Adrenal gland (tissue), 12 donors: Measurements from ENCODE around the gene SIM1. TPM values are rescaled to one million over a fixed set of nuclear protein-coding genes. Genes with fewer than 3 reads are reported as not detected.

Experiments
- DNase-seq, 7 donors: peaks; one replicate each; pipeline ENCODE4 v3.0.0-alpha.2; 2019 to 2020
- H3K27ac ChIP-seq, 5 donors: fragments of 200-600 bp; sonication (generic) in 4 of 5; 1 replicate in 3 of 5; 2 replicates in 2 of 5; pipeline versions ENCODE4 v1.5.1 to v1.8.0; 2016 to 2020; ENCODE audit warnings: mild to moderate bottlenecking in 1 of 5
- H3K27me3 ChIP-seq: fragments of 200-600 bp; 2 replicates; pipeline ENCODE4 v1.8.0; 2021
- H3K36me3 ChIP-seq, 2 donors: fragments of 200-600 bp; replicated peaks in 1 of 2; 1 replicate in 1 of 2; 2 replicates in 1 of 2; pipeline versions ENCODE4 v1.5.1 to v1.8.0; 2018 to 2022
- H3K4me1 ChIP-seq, 2 donors: fragments of 200-600 bp; replicated peaks in 1 of 2; 1 replicate in 1 of 2; 2 replicates in 1 of 2; pipeline versions ENCODE4 v1.5.1 to v1.8.0; 2018 to 2021
- H3K4me3 ChIP-seq, 4 donors: fragments of 200-600 bp; sonication (generic) in 3 of 4; one replicate each; pipeline ENCODE4 v1.5.1; 2016 to 2018
- H3K9me3 ChIP-seq, 3 donors: fragments of 200-600 bp; sonication (generic) in 1 of 3; replicated peaks in 1 of 3; 1 replicate in 2 of 3; 2 replicates in 1 of 3; pipeline versions ENCODE4 v1.5.1 to v1.8.0; 2016 to 2021
- CTCF ChIP-seq, 6 experiments: fragments of 450-650 bp in 4 of 6; fragments of 200-600 bp in 2 of 6; sonication (generic) in 1 of 6; IDR thresholded peaks; 1 replicate in 5 of 6; 2 replicates in 1 of 6; pipeline versions ENCODE4 v1.5.1 to v1.8.0; 2016 to 2021; ENCODE audit warnings: antibody characterized with exemption in 6 of 6, mild to moderate bottlenecking in 2 of 6, moderate library complexity in 1 of 6
- POLR2A ChIP-seq, 2 donors: fragments of 450-650 bp; IDR thresholded peaks; one replicate each; pipeline ENCODE4 v1.6.1; 2017; ENCODE audit warnings: antibody characterized with exemption in 2 of 2, mild to moderate bottlenecking in 2 of 2, moderate library complexity in 1 of 2
- WGBS, 4 donors: extraction: QIAGEN DNeasy Blood & Tissue Kit in 2 of 4; methylation state at CpG; one replicate each; pipeline versions ENCODE4 v1.1.5 to v1.1.7; 2013 to 2017; 5-methylcytosine and 5-hydroxymethylcytosine counted together
- intact Hi-C, 2 donors: fragments of 100-400 bp; cut with DNase I; formaldehyde crosslinking; loops; one replicate each; pipeline versions ENCODE4 v1.14.1 to v1.15.0; 2022 to 2023
- polyA plus RNA-seq, 3 donors: library from polyadenylated mRNA; stranded (reverse); fragments of 200-250 nt in 2 of 3; fragments of 350-450 nt in 1 of 3; fragmentation: Illumina TruSeq in 1 of 3; extraction: RNeasy Lipid Tissue Mini Kit (QIAGEN cat#74804) in 1 of 3; gene quantifications; one replicate each; pipeline ENCODE4 v1.2.3, GENCODE V29; 2013 to 2014
- total RNA-seq, 9 donors: library from RNA; depleted of rRNA in 4 of 9; stranded (reverse); fragments of >200 nt in 4 of 9; fragments of 120-200 nt in 1 of 9; fragmentation: NEBNext Ultra II Directional in 1 of 9; extraction: Animal tissue kit (Norgen Biotek cat#: 25700) in 1 of 9; gene quantifications; one replicate each; pipeline versions ENCODE4 v1.1.0 to v1.2.4, GENCODE V29; 2013 to 2023
- donor health status: healthy with polysubstance abuse.
- donor health status: Bipolar disorder and iron deficiency.
- donor health status: DM: yes; HTN: yes; CAD: no.
- donor health status: DM: no; HTN: no; CAD: no.
- donor health status: DM: no; HTN: no; CAD: no.
- donor health status: DM: yes; HTN: yes; CAD: no.

SIM1 gene
- total and polyA plus RNA-seq, 12 donors, result not detected

- no peaks in the 10 kb centered on the region for H3K4me1 ChIP-seq
- H3K9me3 ChIP-seq, result no peaks in the 10 kb centered on the region
- no peak overlapping the region for H3K4me3 ChIP-seq
- no peak for DNase-seq
- H3K27me3 ChIP-seq, result no peaks in the 10 kb centered on the region
- WGBS, 4 donors, result 50 to 62% (median 51%) methylated on average over 3 of the region's 3 CpGs
- H3K36me3 ChIP-seq, result no peaks in the 10 kb centered on the region
- intact Hi-C loops, result no loop called here
- no peak overlapping the region for H3K27ac ChIP-seq
- TF ChIP-seq POLR2A (IDR thresholded peaks at IDR 0.05), result no peak
- no peak for TF ChIP-seq CTCF (IDR thresholded peaks at IDR 0.05)
These were observed 75.7 kb downstream of the SIM1 start for GRCh38 chr6:100388868-100389519.

- no peak overlapping the region for H3K4me3 ChIP-seq
- 66 to 72% (median 67%) methylated on average over 5 of the region's 5 CpGs for WGBS, 4 donors
- intact Hi-C loops, result no loop called here
- TF ChIP-seq CTCF (IDR thresholded peaks at IDR 0.05) (no peak), POLR2A (IDR thresholded peaks at IDR 0.05) (no peak)
- no peak for DNase-seq
- no peaks in the 10 kb centered on the region for H3K9me3 ChIP-seq
- H3K27me3 ChIP-seq, result no peaks in the 10 kb centered on the region
- H3K27ac ChIP-seq, result no peak overlapping the region
- no peaks in the 10 kb centered on the region for H3K4me1 ChIP-seq
- H3K36me3 ChIP-seq, result no peaks in the 10 kb centered on the region
These were observed 81.9 kb downstream of the SIM1 start for GRCh38 chr6:100382767-100383195.

- no peak for TF ChIP-seq CTCF (IDR thresholded peaks at IDR 0.05)
- no peak for TF ChIP-seq POLR2A (IDR thresholded peaks at IDR 0.05)
- WGBS, 4 donors, result 78 to 88% (median 83%) methylated on average over 3 of the region's 3 CpGs
- intact Hi-C loops, result no loop called here
- Histone ChIP-seq H3K4me1 (no peaks in the 10 kb centered on the region), H3K27ac (no peak overlapping the region), H3K27me3 (peaks cover 4% of the 10 kb centered on the region), H3K36me3 (no peaks in the 10 kb centered on the region), H3K4me3 (no peak overlapping the region), H3K9me3 (no peaks in the 10 kb centered on the region)
- DNase-seq, result no peak
These were observed 82.7 kb downstream of the SIM1 start for GRCh38 chr6:100382031-100382430.

GRCh38 chr6:100381111-100381510 is 83.6 kb downstream of the SIM1 start:
- WGBS, 4 donors, result 72 to 74% (median 73%) methylated on average over 6 of the region's 6 CpGs
- H3K9me3 ChIP-seq, result no peaks in the 10 kb centered on the region
- peaks cover 5% of the 10 kb centered on the region for H3K27me3 ChIP-seq
- H3K4me1 ChIP-seq, result no peaks in the 10 kb centered on the region
- H3K4me3 ChIP-seq, result no peak overlapping the region
- TF ChIP-seq POLR2A (IDR thresholded peaks at IDR 0.05) (no peak), CTCF (IDR thresholded peaks at IDR 0.05) (no peak)
- H3K36me3 ChIP-seq, result no peaks in the 10 kb centered on the region
- DNase-seq, result no peak
- intact Hi-C loops, result no loop called here
- no peak overlapping the region for H3K27ac ChIP-seq
